Activated T-cell treated with anti-CD3 and anti-CD28 coated beads, Interleukin-2, amount 50 U/mL, for 48 hours (primary cell): ENCODE measurements around the gene MRPL34.
"Not testable (repeated sequence)": the region's sequence is repeated elsewhere in the genome, so short reads cannot be mapped to it uniquely, and the experiment has no call there.

Experiments used
- DNase-seq, 2 experiments: peaks; one replicate each; pipeline ENCODE4 v3.0.0-alpha.2; 2020

The MRPL34 gene

DNA sequence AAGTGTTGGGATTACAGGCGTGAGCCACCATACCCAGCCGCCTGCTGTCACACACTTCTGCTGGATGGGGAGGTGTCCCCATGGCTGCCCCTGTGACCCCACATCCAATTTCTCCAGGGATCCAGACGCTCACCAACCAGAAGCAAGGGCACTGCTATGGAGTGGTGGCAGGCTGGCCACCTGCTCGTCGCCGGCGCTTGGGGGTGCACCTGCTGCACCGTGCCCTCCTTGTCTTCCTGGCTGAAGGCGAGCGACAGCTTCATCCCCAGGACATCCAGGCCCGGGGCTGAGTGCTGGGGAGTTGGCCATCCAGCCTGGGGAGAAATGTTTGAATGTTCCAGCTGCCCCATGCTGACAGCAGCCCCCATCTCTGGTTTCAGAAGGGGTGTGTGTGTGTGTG is 19.4 kb upstream of the MRPL34 start:
- DNase-seq, result no peak

DNA sequence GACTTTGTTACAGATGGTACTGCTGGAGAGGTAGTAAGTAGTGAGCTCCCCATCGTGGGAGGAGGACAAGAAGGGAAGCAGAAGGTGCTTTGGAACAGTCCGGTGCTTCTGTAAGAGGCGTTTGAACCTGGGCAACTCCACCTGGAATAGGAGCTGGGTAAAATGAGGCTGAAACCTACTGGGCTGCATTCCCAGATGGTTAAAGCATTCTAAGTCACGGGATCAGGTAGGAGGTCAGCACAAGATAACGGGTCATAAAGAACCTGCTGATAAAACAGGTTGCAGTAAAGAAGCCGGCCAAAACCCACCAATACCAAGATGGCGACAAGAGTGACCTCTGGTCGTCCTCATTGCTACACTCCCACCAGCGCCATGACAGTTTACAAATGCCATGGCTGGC is 18.9 kb upstream of the MRPL34 start:
- DNase-seq, result no peak

DNA sequence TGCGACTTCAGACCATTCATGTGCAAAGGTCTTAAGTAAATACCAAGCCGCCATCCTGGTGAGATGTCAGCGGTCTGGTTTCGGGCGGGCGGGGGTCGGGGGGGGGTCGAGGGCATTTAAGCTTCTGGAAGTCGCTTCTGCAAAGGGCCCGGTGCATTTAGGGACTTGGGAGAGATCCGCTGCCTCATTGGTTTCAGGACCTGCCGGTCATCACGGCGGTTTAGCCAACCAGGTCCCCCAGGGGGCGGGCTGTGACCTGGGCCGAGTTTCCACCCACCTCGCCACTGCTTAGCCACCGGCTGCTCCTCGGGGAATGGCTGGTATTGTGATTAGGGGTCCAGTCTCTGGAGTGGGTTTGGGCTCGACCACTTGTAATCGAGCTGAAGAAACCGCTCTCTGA is 16.2 kb upstream of the MRPL34 start:
- DNase-seq, result peak; percentile 72 to 81

DNA sequence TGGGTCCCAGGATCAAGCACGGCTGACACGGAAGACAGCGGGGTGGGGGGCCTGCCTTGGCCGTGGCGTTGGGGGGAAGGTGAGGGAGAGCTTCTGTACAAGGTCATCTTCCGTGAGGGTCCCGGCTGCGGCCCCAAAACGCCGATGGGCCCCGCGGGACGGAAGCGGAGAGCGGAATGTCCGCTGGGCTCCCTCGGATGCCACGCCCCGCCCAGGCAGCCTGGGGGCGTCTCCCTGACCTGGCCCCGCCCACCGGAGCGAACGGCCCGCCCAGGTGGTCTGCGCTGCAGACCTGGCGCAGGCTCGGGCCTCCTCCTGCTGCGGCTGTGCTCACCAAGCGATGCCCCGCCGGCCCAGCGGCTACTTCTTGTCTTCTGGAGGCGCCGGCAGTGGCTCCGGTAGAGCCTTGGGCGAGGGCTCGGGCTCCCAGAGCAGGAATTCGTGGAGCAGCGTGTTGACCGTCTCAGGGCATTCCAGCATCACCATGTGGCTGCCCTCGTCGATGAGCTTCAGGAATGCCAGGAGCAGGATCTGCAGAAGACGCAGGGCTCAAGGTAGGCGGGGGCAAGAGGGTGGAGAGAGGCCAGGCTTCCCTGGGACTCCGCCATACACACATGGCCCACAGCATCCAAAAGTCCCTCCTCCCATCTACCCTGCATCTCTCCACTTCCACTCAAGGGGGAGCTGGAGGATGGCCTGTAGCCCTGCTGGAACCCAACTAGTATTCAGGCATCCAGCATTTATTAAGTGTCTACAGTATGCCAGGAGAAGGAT is 13.2 kb upstream of the MRPL34 start:
- peak; percentile 91 to 92 for DNase-seq

DNA sequence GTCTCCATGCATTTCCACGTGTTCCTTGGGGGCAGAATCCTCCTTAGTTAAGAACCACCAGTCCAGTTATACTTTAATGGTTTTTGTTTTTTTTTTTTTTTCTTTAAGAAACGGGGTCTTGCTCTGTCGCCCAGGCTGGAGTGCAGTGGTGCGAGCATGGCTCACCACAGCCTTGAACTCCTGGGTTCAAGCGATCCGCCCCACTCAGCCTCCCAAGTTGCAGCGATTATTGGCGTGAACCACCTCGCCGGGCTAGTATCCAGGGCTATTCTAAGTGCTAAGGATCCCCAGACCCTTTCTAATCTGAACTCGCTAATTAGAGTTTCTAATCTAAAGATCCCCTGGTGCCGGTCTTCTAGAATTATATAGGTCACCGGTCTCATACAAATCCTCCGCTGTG is 12.1 kb upstream of the MRPL34 start:
- DNase-seq, result no peak

DNA sequence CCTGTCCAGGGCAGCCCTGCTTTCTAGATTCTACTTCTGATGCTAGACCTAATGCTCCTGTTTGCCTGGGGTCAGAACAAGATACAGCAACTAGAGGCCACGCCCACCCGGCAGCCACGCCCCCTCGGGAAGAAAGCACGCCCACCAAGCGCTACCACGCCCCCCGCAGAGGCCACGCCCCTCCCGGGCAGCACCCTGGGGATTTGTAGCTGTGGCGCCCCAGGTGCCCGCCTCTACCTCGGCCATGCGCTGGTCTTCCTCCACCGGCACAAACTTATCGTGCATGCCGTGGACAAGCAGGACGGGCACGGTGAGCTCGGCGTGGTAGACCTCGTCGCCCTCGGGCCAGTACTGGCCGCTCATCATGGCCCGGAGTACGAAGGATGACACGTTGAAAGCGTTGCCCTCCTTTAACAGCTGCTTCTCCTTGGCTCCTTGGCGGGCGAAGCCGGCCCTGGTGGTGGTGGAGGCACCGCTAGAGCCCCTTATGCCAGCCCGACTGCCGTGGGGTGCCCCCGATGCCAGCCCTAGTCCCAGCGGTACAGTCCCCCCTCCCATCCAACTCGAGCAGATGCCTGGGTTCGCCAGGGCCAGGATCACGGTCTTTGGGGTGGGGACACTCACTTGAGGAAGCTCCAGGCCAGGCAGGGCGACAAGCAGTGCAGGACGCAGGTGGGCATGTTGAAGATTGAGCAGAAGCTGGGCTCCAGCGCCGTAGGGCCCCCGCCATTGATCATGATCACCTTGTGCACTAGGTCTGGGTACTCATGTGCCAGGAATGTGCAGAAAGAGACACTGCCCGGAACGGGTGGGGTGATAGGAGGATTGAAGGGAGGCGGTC is 11.4 kb upstream of the MRPL34 start:
- DNase-seq, result peak; percentile 80 to 83

DNA sequence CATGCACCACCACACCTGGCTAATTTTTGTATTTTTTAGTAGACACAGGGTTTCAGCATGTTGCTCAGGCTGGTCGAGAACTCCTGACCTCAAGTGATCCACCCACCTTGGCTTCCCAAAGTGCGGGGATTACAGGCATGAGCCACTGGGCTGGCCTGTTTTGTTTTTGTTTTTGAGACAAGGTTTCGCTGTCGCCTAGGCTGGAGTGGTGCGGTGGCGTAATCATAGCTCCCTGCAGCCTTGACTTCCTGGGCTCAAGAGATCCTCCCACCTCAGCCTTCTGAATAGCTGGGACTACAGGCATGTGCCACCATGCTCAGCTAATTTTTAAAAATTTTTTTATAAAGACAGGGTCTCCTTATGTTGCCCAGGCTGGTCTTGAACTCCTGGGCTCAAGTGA is 10.1 kb upstream of the MRPL34 start:
- DNase-seq, result not testable (repeated sequence)

DNA sequence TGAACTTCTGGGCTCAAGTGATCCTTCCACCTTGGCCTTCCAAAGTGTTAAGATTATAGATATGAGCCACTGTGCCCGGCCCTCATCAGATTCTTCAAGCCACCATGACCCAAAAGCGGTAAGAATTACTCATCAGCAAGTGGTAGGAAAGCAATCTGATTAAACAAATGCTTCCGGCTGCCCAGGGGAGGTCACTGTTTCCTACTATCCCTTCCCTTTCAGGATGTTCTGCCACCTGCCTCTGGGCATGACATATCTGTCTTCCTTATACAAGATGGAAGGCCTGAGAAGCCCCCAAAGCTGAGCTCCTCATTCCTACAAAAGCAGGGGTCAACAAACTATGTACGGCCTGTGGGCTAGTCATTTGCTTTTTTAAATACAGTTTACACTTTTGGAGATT is 9.4 kb upstream of the MRPL34 start:
- no peak for DNase-seq

DNA sequence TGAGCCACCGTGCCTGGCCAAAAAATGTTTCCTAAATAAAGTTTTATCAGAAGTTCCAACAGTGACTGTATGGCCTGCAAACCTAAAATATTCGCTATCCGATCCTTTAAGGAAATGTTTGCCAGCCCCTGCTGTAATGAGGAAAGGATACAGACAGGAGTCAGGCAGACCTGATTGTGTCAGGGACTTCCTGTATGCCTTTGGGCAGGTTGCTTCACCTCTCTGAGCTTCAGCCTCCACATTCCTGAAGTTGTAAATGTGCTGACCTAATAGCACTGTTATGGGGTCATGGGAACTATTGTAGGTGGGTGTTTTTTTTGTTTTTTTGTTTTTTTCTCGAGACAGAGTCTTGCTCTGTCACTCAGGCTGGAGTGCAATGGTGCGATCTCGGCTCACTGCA is 8.7 kb upstream of the MRPL34 start:
- DNase-seq, result no peak

DNA sequence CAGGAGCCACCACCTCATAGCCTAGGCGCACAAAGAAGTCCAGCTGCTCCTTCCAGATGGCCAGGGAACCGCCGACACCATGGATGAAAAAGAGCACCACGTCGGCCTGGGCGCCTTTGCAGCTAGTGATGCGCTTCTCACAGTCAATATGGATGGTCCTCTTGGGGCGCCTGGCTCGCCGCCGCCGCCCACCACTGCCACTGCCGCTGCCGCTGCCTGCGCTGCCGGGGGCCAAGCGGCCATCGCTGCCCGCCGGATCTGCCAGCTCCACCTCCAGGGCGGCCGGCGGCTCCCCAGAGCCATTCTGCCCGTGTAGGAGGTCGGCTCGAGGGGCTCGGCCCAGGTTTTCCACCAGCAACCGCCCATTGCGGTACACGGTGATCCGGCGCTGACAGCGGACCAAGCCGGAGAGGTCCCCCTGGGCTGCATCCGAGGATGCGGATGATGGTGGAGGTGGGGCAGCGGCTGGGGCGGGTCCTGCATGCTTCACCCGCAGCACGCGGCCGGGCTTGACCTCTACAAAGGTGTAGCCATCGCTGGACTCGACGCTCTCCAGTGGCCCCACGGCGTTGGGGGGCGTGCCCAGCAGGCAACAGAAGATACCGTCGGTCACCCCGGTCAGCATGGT is 4.6 kb upstream of the MRPL34 start:
- DNase-seq, result no peak

DNA sequence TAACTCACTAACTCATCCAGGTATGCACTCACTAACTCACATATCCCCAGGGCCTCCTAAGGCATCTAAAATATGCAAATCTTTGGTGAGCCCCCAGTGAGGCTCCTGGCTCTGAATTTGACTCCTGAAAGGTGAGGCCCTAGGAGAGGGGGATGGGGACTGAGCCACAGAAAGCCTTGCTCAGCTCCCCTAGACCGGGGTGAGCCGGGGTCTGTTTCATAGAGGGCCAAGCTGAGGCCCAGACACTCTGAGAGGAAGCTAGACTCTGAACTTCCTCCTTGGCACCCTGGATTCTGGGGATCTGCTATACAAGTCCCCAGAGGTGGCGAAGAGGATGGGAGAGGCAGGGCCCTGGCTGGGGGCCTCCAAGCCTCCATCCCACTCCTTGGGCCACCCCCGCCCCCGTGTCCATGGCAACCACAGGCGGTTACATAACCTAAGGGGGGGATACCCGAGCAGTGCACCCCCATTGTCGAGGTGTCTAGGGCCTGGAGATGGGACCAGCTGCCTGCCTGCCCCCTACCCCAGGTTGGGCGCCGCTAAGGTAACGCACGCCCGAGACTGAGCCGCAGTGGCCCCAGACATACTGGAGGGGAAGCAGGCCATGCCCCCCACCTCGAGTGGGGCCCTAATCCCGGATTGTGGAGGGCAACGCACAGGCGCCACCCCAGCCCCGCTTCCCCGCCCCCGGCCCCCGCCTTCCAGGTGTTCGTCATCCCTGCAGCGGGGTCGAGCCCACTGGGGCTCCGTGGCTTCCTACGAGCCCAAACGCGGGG is 3.1 kb upstream of the MRPL34 start:
- peak; percentile 36 for DNase-seq

DNA sequence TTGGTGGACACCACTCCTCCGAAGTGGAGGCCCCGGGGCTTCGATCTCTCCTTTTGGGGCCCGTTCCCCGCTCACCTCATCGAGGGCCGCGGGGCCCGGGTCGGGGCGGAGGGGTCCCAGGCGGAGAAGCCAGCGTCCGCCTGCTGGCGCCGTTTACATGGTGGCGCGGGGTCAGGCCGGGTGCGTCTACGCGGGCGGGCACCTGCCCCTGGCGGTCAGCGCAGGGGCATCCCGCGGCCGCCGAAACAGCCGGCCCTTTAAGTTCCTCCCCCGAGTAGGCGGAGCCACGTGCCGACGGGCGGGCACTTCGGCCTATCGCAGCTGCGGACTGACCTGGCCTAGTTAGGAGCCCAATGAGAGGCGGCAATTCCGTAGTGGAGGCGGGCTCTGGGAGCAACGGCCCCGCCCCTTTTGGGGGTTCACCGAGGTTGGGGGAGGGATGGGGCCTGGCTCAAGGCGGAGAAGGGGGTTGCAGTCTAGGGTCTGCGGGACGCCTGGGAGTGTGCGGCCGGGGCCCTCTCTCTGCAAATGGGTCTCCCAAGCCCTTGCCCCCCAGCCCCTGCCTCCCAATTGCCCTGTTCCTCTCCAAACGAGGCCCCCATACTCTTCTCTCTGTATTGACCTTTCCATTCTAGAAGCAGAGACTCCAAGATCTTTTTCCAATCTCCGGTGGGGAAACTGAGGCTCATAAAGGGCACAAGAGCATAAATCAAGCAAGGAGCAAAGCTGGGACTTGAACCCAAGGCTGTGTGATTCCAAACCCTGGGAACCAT is 2.3 kb upstream of the MRPL34 start, which contains the start of gene ABHD8:
ABHD8 (minus strand) TSS at position 259 of the 773 bp plus-strand sequence. CDS start 1,809 bp downstream, outside the sequence.
- peak; percentile 97 to 98 for DNase-seq

DNA sequence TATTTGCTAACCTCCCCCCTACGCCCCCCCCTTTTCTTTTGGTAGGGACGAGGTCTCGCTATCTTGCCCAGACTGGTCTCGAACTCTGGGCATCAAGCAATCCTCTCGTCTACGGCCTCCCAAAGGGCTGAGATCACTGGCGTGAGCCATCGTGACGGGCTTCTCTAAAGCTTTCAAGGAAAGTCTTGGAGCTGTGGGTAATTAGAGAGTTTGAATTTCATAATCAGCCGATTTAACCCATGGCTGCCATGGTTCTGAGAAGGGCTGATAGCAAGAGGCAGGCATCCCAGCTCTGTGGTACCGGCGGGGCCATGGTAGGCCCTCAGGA is 1.8 kb upstream of the MRPL34 start:
- no peak for DNase-seq

DNA sequence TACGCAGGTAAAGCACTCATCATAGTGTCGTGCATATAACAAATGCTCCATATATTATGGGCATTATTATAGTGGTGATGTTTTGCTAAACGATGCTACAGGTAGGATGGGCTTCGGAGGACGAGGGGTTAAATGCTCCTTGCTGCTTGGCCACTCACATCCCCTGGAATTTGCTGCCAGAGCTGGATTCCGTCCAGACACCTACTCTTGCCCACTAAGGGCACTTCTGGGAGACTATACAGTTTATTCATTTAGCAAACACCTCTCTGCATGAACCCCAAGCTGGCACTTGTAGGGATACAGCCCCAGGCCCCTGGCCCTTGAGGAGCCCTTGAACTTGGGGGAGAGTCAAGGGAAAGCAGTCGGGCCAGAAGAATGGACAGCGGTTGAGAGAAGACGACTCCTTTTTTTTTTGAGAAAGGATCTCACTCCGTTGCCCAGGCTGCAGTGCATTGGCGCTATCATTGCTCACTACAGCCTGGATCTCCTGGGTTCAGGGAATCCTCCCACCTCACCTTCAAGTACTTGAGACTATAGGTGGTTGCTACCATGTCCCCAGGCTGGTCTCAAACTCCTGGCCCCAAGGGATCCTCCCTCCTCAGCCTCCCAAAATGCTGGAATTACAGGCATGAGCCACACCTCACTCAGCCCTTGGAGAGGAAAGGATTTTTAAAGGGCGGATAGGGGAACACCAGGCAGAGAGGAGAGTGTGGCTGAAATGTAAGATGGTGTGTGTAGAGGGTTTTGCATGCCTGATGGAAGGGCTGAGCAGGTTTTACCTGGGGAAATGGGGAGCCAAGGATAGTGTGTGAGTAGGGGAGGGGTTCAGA is 1.1 kb upstream of the MRPL34 start:
- DNase-seq, result no peak

DNA sequence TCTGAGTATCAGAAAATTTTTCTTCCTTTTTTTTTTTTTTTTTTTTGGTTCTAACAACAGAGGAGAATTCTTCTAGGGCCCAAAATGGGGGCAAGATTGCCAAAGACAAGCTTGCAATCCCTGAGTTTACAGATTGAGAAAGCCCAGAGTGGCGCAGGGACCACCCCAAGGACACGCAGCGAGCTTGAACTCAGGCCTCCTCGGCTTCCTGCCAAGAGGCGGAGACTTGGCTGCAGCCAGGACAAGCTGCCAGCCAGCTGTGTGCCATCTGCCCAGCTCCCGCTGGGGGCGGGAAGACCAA is 506 bp upstream of the MRPL34 start:
- no peak for DNase-seq

DNA sequence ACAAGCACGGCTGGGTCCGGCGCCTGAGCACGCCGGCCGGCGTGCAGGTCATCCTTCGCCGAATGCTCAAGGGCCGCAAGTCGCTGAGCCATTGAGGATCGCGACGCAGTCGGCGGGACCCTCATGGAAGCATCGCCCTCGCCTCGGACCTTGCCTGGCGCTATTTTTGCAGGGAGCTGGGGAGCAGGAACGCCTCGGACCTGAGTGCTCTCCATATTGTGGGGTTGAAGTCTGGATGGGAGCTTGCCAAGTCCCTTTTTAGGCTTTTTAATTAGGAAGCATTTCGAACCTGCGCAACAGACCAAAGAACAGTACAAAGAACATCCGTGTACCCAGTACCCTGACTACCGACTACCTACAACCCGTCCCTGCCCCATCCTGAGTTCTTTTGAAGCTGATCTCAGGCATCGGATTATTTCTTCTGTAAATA is 628 bp downstream of the MRPL34 start:
- no peak for DNase-seq

DNA sequence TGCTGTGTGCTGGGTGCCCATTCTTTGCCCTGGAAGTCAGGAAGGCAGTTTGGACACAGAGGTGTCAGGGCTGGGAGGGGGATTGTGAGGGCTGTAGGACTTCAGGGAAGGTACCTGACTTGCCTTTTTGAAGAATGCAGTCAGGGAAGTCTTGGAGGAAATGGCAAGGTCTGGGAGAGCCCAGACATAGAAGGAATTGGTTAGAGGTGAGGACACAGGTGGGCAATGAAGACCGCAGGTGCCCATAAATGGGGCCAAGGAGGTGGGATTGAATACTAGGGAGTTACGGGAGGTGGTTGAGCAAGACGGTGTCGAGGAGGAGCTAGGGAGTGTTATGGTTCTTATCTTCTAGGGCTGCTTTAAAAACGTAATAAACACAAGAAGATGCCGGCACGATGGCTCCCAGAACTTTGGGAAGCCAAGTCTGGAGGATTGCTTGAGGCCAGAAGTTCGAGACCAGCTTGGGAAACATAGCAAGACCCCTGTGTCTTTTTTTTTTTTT is 2.3 kb downstream of the MRPL34 start:
- no peak for DNase-seq

DNA sequence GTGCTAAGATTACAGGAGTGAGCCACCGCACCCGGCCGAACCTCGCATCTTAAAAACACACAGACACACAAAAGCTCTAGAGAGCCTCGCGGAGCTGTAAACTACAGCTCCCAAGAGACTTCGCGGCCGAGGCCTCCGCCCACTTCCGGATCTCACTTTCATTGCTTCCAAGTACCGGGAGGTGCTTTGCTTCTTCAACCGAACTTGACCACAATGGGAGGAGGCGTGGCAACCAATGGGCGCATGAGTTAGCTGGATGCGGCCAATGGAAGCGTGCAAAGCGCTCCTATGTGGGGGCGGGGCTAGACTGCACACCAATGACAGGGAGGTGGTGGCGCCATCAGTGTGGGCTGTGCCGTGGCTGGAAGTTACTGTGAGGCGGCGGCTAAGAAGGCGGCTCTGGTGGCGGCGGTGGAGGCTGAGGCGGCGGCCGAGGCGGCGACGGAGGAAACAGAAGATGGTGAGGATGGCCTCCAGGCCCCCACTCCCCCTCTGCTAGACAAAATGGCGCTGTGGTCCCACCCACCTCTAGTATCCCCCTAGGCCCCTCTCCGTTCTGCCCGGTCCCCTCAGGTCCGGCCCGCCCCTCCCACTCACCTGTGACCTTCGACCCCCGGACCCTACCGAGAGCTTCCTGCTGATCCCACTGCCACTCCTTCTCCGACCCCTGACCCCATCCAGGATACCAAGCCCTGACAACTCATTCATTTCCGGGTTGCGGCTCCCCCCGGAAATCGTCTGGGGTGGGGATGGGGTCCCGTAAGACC is 3.7 kb downstream of the MRPL34 start, which contains the start of gene DDA1:
DDA1 (plus strand) TSS at position 366 of the 767 bp plus-strand sequence; CDS start at position 458, 92 bp downstream.
- peak; percentile 99 for DNase-seq

DNA sequence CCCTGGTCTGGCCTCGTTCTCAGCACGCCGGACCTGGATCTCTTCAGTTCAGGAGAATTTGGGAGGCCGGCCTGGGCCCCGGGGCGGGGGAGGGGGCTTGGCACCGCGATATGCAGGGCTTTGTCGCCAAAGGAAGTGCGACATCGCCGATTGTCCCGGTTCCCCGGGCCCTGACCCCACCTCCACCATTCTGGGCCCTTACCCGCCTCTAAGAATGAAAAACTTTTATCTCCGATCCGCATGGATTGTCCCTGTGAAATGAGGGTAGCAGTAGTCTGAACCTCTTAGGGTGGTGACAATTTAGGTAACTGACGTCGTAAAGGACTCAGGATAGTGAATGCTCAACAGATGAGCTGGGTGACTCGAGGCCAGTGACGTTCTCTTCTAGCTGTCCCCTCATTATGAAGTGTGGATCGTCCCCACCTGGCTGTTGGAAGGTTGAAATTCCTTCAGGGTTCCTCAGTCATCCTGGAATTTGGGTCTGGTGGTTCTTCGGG is 4.3 kb downstream of the MRPL34 start:
- no peak for DNase-seq
